HL-60/S4 treated with retinoic acid at 250 ng/mL for 4 days and 3 days (cell line): ENCODE results near the gene PRCD.
"Not testable (repeated sequence)": the region's sequence is repeated elsewhere in the genome, so short reads cannot be mapped to it uniquely, and the experiment has no call there.

Source experiments
- in situ Hi-C: fragments of 300-500 bp; cut with MboI; formaldehyde crosslinking; loops from 2 replicates; pipeline ENCODE4 v1.7.0; 2022; ENCODE audit warnings: low sequenced_read_pairs

PRCD gene

DNA sequence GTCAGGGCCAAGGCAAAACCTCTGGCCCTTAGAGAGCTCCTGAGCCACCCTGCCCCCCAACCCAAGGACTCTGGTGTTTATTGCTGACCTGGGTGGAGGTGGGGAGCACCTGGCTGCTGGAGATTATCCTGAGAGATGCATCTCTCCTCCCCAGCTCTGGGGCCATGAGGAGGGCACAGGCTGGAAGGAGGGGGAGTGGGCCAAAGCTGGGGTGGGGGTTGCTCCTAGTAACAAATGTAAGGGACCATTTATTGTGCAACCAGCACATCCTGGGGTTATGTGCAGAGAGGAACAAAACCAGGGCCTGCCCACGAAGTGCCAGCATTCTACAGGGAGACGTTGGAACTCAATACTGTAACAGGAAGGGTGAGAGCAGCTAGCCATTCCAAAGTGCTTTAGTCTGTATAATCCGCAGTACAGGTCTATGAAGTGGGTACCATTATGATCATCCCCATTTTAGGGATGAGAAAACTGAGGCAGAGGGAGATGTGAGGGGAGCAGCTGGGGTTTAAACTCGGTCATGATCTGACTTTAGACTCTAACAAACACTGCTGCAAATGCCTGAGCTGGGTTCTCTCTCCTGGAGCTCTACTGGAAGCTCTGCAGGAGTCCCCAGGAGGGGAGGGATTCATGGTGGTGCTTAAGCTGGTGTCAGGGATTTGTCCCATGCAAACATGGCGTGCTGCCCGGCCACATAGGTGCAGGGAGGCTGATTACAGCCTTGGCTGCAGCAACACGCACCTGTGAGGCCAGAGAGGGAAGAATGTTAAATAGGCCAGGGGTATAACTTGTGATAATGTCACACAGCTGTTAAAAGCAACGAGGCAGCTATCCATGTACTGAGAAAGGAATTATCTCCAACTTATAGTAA lies 37.3 kb upstream of the PRCD start:
- in situ Hi-C loops = no loop called here

DNA sequence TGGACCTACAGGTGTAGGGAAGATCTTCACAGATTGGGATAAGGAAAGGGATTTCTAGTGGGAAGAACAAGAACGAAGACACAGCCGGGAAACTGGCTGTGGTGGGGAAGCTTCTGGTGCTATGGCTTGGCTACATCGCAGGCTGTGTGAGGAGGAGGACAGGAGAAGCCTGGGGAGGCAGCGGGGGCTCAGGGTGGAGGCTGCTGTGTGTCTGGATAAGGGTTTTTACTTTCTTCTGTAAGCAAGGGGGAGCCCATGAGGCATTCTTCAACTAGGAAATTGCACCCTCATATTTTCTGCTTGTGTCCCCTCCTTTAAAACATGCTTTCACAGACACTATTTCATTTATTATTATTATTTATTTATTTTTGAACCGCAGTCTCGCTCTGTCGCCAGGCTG lies 35.7 kb upstream of the PRCD start:
- in situ Hi-C loops = no loop called here

GRCh38 chr17:76506408-76507345 lies 33.2 kb upstream of the PRCD start:
- in situ Hi-C loops = loop anchor here (5.0 kb wide), 1 partner anchor 39 kb away; the partner anchor contains the start of gene AANAT

DNA sequence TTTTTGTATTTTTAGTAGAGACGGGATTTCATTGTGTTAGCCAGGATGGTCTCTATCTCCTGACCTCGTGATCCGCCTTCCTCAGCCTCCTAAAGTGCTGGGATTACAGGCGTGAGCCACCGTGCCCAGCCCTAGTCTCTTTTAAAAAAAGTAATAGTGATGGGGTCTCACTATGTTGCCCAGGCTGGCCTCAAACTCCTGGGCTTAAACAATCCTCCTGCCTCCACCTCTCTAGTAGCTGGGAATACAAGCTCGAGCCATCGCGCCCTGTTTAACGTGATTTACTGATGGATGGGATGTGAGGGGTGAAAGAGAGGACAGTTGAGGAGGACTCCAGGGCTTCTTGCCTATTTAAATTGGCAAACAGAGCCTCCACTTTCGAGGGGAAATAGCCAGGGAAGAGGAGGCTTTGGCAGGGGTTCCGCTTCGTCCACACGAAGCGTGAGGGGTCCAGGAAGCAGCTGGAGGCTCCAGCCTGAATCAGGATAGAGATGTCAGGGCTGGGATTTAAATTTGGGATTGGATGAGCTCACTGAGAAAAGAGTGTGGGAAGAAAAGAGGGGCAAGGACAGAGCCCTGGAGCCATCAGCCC lies 31.3 kb upstream of the PRCD start:
- in situ Hi-C loops = loop anchor here (5.0 kb wide), 1 partner anchor 41 kb away; the partner anchor contains the start of gene AANAT

- in situ Hi-C loops = no loop called here
Measured at GRCh38 chr17:76510831-76511244, 29.0 kb upstream of the PRCD start.

DNA sequence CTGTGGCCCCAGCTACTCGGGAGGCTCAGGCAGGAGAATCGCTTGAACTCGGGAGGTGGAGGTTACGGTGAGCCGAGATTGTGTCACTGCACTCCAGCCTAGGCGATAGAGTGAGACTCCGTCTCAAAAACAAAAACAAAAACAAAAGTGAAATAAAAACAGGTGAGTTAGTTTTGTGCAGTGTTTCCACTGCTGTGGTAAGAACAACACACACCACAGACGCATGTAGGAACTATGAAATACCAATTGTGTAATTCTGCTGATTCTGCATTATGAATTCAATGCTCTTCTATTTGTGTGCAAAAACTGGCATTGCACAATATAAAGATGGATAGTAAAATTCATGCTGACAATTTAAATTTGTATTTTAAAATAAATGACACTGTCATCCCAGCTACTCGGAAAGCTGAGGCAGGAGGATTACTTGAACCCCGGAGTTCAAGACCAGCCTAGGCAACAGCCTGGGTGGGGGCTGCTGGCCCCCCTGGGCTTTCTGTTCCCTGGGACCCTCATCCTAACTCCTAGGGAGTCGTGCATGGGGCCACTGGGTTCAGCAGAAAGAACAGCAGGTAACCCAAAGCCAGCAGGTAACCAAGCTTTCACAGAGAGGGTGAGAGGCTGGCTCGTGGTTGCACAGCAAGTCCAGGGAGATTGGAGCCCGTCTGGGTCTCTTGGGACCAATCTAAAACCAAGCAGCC lies 28.0 kb upstream of the PRCD start:
- in situ Hi-C loops = no loop called here

GRCh38 chr17:76512366-76513305 lies 27.2 kb upstream of the PRCD start:
- in situ Hi-C loops = no loop called here

DNA sequence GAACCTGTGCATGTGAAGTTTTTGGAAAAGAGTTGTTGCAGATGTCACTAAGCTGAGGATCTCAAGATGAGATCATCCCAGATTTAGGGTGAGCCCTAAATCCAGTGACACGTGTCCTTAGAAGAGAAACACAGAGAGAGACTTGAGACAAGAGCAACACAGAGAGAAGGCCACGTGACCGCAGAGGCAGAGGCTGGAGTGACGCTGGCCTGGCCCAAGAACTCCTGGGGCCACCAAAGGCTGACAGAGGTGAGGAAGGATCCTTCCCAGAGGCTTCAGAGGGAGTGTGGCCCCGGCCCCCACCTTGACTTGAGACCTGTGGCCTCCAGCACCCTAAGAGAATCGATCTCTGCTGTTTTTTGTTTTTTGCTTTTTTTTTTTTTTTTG lies 26.5 kb upstream of the PRCD start:
- in situ Hi-C loops = no loop called here

DNA sequence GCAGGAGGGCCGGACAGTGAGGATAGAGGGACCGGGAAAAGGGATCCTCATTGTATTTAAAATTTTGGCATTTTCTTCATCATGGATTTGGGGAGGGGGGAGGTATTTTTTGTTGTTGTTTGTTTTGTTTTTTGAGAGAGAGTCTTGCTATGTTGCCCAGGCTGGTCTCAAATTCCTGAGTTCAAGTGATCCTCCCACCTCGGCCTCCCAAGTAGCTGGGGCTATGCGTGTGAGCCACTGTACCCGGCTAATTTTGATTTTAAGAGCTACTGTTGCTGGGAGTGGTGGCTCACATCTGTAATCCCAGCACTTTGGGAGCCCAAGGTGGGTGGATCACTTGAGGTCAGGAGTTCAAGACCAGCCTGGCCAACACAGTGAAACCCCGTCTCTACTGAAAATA lies 25.5 kb upstream of the PRCD start:
- in situ Hi-C loops = not testable (repeated sequence)

DNA sequence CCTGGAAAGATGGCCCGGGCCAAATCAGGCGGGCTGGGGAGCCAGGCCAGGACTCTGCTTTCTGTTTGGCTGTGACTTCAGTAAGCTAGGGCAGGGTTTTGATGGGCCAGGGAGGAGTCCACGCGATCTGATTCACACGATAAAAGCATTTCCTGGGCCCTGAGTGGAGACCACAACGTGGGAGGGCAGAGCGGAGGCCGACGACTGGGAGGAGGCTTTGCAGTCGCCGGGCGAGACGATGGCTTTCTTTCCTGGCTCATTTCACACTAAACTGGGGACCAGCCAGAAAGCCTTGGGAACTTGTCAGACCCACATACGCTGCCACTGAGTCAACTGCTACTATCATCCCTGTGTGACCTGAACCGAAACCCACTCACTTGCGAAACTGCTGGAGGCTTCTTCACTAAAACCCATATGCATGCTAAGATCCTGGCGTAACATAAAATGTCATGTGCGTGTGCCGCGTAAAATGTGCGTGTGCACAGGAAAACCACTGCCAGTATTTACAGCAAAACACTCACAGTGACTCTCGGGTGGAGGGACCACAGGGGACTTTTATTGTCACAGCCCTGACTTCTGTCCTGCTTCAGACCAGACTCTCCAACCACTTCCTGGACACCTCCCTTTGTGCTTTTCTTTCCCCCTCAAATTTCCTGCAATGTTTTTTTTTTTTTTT lies 24.4 kb upstream of the PRCD start:
- in situ Hi-C loops = no loop called here

DNA sequence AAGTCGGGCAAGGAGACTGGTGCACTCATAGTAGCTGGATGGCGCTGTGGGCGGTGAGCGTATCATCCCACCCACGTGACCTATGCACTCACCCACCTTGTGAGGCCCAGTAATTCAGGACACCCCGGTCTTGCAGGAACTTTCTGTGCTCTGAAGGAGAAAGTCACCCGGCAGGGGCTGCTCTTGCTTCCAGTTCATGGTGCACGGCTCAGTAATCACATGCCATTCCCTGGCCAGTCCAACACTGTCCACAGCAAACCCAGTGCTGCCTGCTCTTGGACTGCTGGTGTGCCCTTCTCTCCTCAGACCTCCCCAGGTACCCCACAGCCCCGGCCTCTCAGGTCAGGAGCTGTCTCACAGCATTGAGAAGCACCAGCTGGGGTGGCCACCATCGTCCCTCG lies 22.2 kb upstream of the PRCD start:
- in situ Hi-C loops = no loop called here

DNA sequence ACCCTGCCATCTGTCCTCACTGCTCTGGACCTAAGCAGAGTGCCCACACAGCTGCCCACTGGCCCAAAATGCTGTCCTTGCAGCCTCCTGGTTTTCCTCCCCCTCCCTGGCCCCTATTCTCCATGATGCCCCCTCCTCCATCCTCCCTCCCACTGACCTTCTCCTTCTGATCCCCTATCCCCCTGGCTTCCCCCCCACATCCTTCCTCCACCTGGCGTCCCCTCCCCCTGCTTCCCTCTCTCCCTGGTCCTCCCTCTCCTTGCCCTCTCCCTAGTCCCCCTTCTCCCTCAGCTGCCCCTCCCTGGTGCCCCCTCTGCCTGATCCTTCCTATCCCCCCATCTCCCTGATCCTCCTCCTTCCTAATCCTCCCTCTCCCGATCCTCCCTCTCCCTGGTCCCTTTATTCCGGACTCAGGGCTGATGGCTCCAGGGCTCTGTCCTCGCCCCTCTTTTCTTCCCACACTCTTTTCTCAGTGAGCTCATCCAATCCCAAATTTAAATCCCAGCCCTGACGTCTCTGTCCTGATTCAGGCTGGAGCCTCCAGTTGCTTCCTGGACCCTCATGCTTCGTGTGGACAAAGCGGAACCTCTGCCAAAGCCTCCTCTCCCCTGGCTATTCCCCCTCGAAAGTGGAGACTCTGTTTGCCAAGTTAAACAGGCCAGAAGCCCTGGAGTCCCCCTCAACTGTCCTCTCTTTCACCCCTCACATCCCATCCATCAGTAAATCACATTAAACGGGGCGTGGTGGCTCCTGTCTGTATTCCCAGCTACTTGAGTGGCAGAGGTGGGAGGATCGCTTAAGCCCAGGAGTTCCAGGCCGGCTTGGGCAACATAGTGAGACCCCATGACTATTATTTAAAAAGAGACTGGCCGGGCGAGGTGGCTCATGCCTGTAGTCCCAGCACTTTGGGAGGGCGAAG lies 20.5 kb upstream of the PRCD start:
- in situ Hi-C loops = no loop called here

DNA sequence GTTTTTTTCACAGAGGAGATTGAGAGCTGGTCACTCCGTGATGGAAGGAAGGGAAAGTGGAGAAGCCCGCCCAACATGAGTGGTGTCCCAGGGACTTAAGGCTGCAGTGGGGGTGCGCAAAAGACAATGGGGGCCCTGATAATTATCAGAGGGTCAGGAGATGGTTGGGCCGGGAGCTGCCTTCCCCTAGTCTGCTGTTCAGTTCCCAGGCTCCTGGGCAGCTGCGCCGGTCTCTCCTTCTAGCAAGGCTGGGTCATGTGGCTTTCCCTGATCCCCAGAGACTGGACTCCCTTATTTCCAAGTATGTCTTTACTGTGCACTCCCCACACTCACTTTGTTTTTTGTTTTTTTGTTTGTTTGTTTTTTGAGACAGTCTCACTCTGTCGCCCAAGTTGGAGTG lies 18.6 kb upstream of the PRCD start:
- in situ Hi-C loops = no loop called here

DNA sequence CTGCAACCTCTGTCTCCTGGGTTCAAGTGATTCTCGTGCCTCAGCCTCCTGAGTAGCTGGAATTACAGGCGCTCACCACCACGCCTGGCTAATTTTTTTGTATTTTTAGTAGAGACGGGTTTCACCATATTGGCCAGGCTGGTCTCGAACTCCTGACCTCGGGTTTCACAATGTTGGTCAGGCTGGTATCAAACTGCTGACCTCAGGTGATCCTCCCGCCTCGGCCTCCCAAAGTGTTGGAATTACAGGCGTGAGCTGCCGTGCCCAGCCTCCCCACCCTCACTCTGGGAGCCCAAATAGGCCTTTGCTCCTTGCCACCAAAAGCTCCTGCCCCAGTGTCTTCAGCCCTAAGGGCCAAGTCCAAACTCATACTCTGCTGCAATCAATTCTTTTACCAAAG lies 18.2 kb upstream of the PRCD start:
- in situ Hi-C loops = not testable (repeated sequence)

- in situ Hi-C loops = no loop called here
Measured at GRCh38 chr17:76523084-76524037, 16.5 kb upstream of the PRCD start.

DNA sequence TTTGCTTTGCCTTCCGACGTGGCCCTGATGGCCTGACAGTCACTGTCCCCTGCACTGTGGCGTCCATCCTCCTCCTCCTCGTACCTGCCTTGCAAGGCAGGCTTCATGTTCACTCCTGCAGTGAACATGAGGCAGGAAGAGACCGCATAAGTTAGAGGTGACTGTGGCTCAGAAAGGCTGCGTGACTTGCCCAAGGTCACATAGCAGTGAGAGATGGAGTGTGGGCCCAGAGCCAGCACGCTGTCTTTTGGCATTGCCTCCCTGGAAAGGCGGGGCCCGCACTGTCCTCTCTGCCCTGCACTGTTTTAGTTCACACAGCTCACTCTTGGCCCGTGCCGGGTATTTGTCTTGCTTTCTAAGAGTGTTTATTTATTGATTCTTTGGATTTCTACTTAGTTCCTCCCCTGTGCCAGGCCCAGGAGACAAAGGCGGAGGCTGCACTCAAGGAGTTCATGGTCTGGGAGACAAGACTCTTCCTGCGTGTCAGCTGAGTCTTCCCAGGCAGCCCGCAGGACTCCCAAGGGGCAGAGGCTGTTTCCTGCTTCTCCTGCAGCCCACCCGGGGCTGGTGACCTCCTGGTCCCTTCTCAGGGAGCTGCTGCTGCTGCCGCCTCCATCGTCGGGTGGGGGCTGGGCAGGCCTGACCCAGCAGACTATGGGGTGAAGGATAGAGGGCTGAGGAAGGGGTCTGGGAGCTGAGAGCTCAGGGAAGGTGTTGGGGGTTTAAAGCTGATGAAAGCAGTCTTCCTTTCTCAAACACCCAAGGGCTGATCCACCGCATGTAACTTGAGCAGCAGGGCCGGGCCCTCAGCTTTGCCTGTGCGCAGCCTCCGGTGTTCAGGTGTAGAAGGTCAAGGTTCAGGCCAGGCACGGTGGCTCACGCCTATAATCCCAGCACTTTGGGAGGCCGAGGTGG lies 15.0 kb upstream of the PRCD start:
- in situ Hi-C loops = no loop called here
